CD8-positive, alpha-beta memory T cell (primary cell): ENCODE results near the gene NUTM1. TPM values are rescaled to one million over a fixed set of nuclear protein-coding genes. Genes with fewer than 3 reads are reported as not detected.

Experiments used
- CTCF ChIA-PET: fragments of 350-600 bp; sonication (Branson Sonifier 250); formaldehyde crosslinking; loops from one replicate; lab custom pipeline; 2021; ENCODE audit warnings: antibody characterized with exemption; lab: Charles Lee
- POLR2A ChIA-PET: fragments of 350-600 bp; sonication (Branson Sonifier 250); formaldehyde crosslinking; loops from one replicate; lab custom pipeline; 2021; ENCODE audit warnings: antibody characterized with exemption; lab: Charles Lee
- DNase-seq, 5 donors: peaks; one replicate each; pipeline versions ENCODE4 v3.0.0 to v3.0.0-alpha.2; 2020 to 2022; ENCODE audit warnings: mixed read lengths in 1 of 5
- H3K27ac ChIP-seq: one replicate; pipeline ENCODE4 v1.7.0; 2013; ENCODE audit warnings: low read depth, mild to moderate bottlenecking, low read length, moderate library complexity
- H3K27me3 ChIP-seq: 2 replicates; pipeline ENCODE4 v1.7.0; 2013; ENCODE audit warnings: low read length, mild to moderate bottlenecking; ENCODE audit not compliant: insufficient read depth, poor library complexity, severe bottlenecking
- H3K36me3 ChIP-seq: 2 replicates; pipeline ENCODE4 v1.7.0; 2013; ENCODE audit warnings: mild to moderate bottlenecking, low read length, moderate library complexity; ENCODE audit not compliant: insufficient read depth
- H3K4me1 ChIP-seq: 2 replicates; pipeline ENCODE4 v1.7.0; 2013; ENCODE audit warnings: mild to moderate bottlenecking, low read length, moderate library complexity; ENCODE audit not compliant: insufficient read depth
- H3K4me3 ChIP-seq: 2 replicates; pipeline ENCODE4 v1.7.0; 2013; ENCODE audit warnings: mild to moderate bottlenecking, low read length
- H3K9me3 ChIP-seq: 2 replicates; pipeline ENCODE4 v1.7.0; 2013; ENCODE audit warnings: mild to moderate bottlenecking, low read length
- H3K27ac Mint-ChIP-seq, 8 donors: one replicate each; pipeline ENCODE4 v1.8.0; 2020 to 2021; ENCODE audit warnings: mixed read lengths in 8 of 8, mild to moderate bottlenecking in 6 of 8, inconsistent platforms in 3 of 8, moderate library complexity in 3 of 8
- H3K27me3 Mint-ChIP-seq, 2 donors: one replicate each; pipeline ENCODE4 v1.8.0; 2020 to 2021; ENCODE audit warnings: mixed read lengths in 2 of 2, mild to moderate bottlenecking in 1 of 2, moderate library complexity in 1 of 2
- H3K36me3 Mint-ChIP-seq, 3 donors: one replicate each; pipeline ENCODE4 v1.8.0; 2020 to 2021; ENCODE audit warnings: mixed read lengths in 3 of 3, inconsistent platforms in 1 of 3, mild to moderate bottlenecking in 1 of 3
- H3K4me1 Mint-ChIP-seq, 3 donors: one replicate each; pipeline ENCODE4 v1.8.0; 2020 to 2021; ENCODE audit warnings: mixed read lengths in 3 of 3, inconsistent platforms in 1 of 3, mild to moderate bottlenecking in 1 of 3
- H3K4me3 Mint-ChIP-seq, 7 donors: one replicate each; pipeline ENCODE4 v1.8.0; 2020 to 2021; ENCODE audit warnings: mixed read lengths in 7 of 7, mild to moderate bottlenecking in 6 of 7, moderate library complexity in 4 of 7, inconsistent platforms in 2 of 7
- H3K9me3 Mint-ChIP-seq, 5 donors: one replicate each; pipeline ENCODE4 v1.8.0; 2020 to 2022; ENCODE audit warnings: mixed read lengths in 5 of 5, mild to moderate bottlenecking in 3 of 5, moderate library complexity in 2 of 5, inconsistent platforms in 1 of 5
- polyA plus RNA-seq: library from polyadenylated mRNA; unstranded; fragments of 300-500 nt; fragmentation: Illumina TruSeq; gene quantifications from one replicate; pipeline ENCODE4 v1.2.3, GENCODE V29; 2021
- total RNA-seq, 2 experiments: library from RNA; stranded (reverse); gene quantifications; one replicate each; pipeline ENCODE4 v1.2.3, GENCODE V29; 2021

Gene NUTM1
- total and polyA plus RNA-seq, 3 experiments from 2014 or later = not detected

DNA sequence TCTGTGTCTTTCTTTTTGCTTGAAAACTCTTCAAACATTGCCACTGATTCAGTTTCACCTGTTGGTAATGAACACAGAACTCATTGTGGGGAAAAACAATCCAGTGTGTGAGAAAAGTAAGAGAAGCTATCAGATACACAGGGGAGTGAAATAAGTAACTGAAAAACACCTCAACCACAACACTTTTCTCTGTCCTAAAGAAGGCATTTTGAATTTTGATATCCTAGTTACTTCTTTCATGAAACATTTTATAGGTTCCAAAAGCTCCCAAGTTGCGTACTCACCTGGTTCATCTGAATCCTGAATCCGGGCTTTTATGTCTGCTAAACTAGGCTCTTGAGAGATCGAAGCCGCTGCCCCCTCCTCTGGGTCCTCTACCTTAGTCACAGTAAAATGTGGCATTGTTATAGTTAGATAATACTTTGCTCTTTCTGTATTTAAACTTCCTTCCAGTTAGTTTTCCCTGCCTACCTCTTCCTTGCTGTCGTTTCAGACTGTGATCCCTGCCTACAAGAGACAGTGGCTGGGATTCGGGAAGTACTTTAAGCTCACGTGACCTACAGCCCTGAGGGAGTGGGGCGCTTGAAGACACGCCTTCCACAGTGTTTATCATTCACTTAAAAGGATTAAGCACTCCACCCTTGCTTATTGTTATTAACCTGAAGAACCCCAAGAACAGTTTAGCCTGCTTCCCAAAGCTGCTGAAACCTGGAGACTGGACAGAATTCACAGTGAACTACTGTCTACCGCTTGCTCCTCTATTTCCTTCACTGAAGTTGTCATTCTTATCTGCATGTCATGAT, 24.6 kb upstream of the NUTM1 start:
- H3K4me1 ChIP-seq = peaks cover 11% of the 10 kb centered on the region
- DNase-seq = peak in 1 of 5 donors; percentile 39

DNA sequence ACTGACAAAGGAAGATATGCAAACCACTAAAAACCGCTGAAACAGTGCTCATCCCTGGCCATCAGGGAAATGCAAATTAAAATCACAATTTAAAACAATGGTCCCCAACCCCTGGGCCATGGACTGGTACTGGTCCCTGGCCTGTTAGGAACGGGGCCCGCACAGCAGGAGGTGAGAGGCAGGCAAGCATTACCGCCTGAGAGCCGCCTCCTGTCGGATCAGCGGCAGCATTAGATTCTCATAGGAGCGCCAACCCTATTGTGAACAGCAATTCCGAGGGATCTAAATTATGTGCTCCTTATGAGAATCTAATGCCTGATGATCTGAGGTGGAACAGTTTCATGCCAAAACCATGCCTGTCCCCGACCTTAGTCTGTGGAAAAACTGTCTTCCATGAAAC, 19.9 kb upstream of the NUTM1 start:
- H3K4me1 ChIP-seq = peaks cover 18% of the 10 kb centered on the region

More for the DNA sequence above, 24.6 kb upstream of the NUTM1 start:
- CTCF ChIA-PET = interaction anchor here (0.7 to 2.4 kb wide), 6 partner anchors 10 to 49 kb away, joined by 3 to 14 read pairs (median 3); partner anchors contain the start of genes LPCAT4, NOP10, NUTM1 and SLC12A6
- Mint-ChIP-seq H3K4me1 (peaks cover 34 to 60% (median 51%) of the 10 kb centered on the region in 3 donors), H3K36me3 (peaks cover 10 to 19% (median 10%) of the 10 kb centered on the region in 3 donors), H3K27me3 (no peaks in the 10 kb centered on the region), H3K4me3 (peak overlapping the region; percentile 77 to 97 (median 92)), H3K9me3 (no peaks in the 10 kb centered on the region), H3K27ac (peak overlapping the region in 7 of 8 donors; percentile 76 to 98 (median 90))
- Histone ChIP-seq H3K4me3 (peak overlapping the region; percentile 57), H3K27ac (no peak overlapping the region), H3K36me3 (no peaks in the 10 kb centered on the region), H3K9me3 (no peaks in the 10 kb centered on the region), H3K27me3 (no peaks in the 10 kb centered on the region)
- POLR2A ChIA-PET = interaction anchor here (1.0 to 2.6 kb wide), 2 partner anchors 10 to 19 kb away, joined by 4 to 13 read pairs; partner anchors contain the start of gene SLC12A6

DNA sequence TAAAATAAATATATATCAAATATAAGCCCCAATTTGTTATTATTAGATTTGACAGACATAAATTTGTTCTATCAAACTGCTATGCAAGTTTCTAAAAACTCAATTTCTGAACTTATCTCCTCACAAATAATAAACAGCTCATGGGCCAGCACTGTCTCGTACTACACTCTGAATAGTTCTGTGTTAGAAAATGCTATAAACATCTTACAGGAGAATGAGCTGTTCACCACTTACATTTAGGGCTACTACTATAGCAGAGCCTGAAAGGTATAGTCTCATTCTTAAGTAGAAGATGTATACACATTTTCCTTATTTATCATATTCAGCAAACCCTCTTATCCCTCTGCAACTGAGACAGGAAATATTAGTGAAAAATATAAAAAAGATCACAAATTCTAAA, 18.2 kb upstream of the NUTM1 start:
- no peak overlapping the region for H3K27ac ChIP-seq
- no peaks in the 10 kb centered on the region for H3K9me3 Mint-ChIP-seq

More for the DNA sequence above, 19.9 kb upstream of the NUTM1 start:
- H3K36me3 Mint-ChIP-seq = peaks cover 0 to 7% (median 2%) of the 10 kb centered on the region in 3 donors
- Histone ChIP-seq H3K4me3 (no peak overlapping the region), H3K27me3 (no peaks in the 10 kb centered on the region), H3K27ac (no peak overlapping the region), H3K36me3 (no peaks in the 10 kb centered on the region), H3K9me3 (no peaks in the 10 kb centered on the region)
- POLR2A ChIA-PET = interaction anchor here (1.3 kb wide), 1 partner anchor 14 kb away, joined by 3 read pairs; the partner anchor contains the start of gene SLC12A6
- H3K9me3 Mint-ChIP-seq = no peaks in the 10 kb centered on the region
- H3K27me3 Mint-ChIP-seq = no peaks in the 10 kb centered on the region
- H3K27ac Mint-ChIP-seq = peak overlapping the region in 1 of 8 donors; percentile 29
- CTCF ChIA-PET = no interaction called here
- no peak for DNase-seq
- H3K4me1 Mint-ChIP-seq = peaks cover 27 to 52% (median 51%) of the 10 kb centered on the region in 3 donors
- peak overlapping the region in 1 of 7 donors; percentile 40 for H3K4me3 Mint-ChIP-seq

DNA sequence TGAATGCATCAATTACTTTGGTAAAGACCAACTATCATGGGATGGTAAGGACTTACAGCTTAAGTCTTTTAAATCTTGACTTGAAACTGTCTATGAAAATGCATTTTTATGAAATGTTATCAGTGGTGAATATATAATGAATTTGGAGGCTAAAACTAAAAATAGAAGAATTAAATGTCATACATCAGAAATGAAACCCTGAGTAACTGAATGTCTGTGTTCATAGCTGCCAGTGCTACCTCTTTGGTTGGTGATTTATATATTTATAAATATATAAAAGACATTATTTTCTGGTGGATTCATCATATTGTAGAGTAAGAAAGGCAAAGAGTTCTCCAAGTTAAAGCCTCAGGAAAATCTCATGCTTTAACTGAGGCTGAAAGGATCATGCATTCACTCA, 17.7 kb upstream of the NUTM1 start:
- Histone ChIP-seq H3K4me3 (no peak overlapping the region), H3K4me1 (peaks cover 32% of the 10 kb centered on the region), H3K36me3 (no peaks in the 10 kb centered on the region), H3K27ac (no peak overlapping the region), H3K27me3 (no peaks in the 10 kb centered on the region), H3K9me3 (no peaks in the 10 kb centered on the region)
- Mint-ChIP-seq H3K36me3 (peaks cover 0 to 4% (median 2%) of the 10 kb centered on the region in 3 donors), H3K27ac (peak overlapping the region in 1 of 8 donors; percentile 19), H3K27me3 (no peaks in the 10 kb centered on the region), H3K4me1 (peaks cover 30 to 56% (median 55%) of the 10 kb centered on the region in 3 donors), H3K4me3 (no peak overlapping the region), H3K9me3 (no peaks in the 10 kb centered on the region)
- DNase-seq = no peak
- POLR2A ChIA-PET = no interaction called here
- CTCF ChIA-PET = interaction anchor here (1.1 to 1.2 kb wide), 3 partner anchors 21 to 84 kb away, joined by 3 to 6 read pairs (median 4); partner anchors contain the start of gene LPCAT4

More for the DNA sequence above, 18.2 kb upstream of the NUTM1 start:
- Mint-ChIP-seq H3K4me1 (peaks cover 29 to 56% (median 55%) of the 10 kb centered on the region in 3 donors), H3K36me3 (peaks cover 0 to 4% (median 2%) of the 10 kb centered on the region in 3 donors), H3K27me3 (no peaks in the 10 kb centered on the region), H3K27ac (no peak overlapping the region), H3K4me3 (no peak overlapping the region)
- POLR2A ChIA-PET = interaction anchor here (0.5 kb wide), 1 partner anchor 11 kb away, joined by 4 read pairs; no protein-coding TSS in a partner anchor
- H3K27me3 ChIP-seq = no peaks in the 10 kb centered on the region
- CTCF ChIA-PET = interaction anchor here (1.2 kb wide), 2 partner anchors 21 to 83 kb away, joined by 3 to 4 read pairs; no protein-coding TSS in a partner anchor
- no peaks in the 10 kb centered on the region for H3K36me3 ChIP-seq
- H3K4me3 ChIP-seq = no peak overlapping the region
- H3K4me1 ChIP-seq = peaks cover 28% of the 10 kb centered on the region
- no peaks in the 10 kb centered on the region for H3K9me3 ChIP-seq
- DNase-seq = no peak

DNA sequence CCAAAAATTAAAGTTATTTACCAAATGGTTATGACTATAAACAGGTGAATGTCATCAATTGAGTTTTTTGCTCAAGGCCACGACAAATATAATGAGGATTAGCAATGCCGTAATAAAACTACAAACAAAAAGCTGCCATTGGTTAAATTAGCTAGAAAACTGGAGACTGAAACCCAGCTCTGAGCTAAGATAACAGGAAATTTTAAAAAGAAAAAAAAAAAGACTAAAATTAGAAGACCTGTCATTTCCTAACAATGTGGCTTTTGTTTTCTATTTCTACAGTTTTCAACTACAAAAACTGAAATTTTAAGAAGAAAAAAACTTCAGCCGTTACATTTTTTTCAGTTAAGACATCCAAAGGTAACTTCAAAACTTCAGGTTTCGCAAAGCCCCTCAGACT, 15.2 kb upstream of the NUTM1 start:
- Mint-ChIP-seq H3K4me1 (peaks cover 44 to 72% (median 71%) of the 10 kb centered on the region in 3 donors), H3K27me3 (no peaks in the 10 kb centered on the region), H3K9me3 (no peaks in the 10 kb centered on the region), H3K4me3 (peak overlapping the region in 3 of 7 donors; percentile 7 to 51 (median 49)), H3K27ac (peak overlapping the region in 5 of 8 donors; percentile 11 to 59 (median 40)), H3K36me3 (peaks cover 0 to 4% (median 0%) of the 10 kb centered on the region in 3 donors)
- POLR2A ChIA-PET = interaction anchor here (0.6 to 2.7 kb wide), 7 partner anchors 7 to 226 kb away, joined by 3 to 21 read pairs (median 3); partner anchors contain the start of genes LPCAT4 and SLC12A6
- H3K4me1 ChIP-seq = peaks cover 54% of the 10 kb centered on the region
- no peak overlapping the region for H3K27ac ChIP-seq
- no peaks in the 10 kb centered on the region for H3K9me3 ChIP-seq
- CTCF ChIA-PET = interaction anchor here (0.9 to 4.4 kb wide), 8 partner anchors 8 to 256 kb away, joined by 3 to 28 read pairs (median 4); partner anchors contain the start of genes GOLGA8B, LPCAT4, NOP10 and NUTM1
- H3K4me3 ChIP-seq = peak overlapping the region; percentile 18
- H3K36me3 ChIP-seq = no peaks in the 10 kb centered on the region
- DNase-seq = no peak
- no peaks in the 10 kb centered on the region for H3K27me3 ChIP-seq

DNA sequence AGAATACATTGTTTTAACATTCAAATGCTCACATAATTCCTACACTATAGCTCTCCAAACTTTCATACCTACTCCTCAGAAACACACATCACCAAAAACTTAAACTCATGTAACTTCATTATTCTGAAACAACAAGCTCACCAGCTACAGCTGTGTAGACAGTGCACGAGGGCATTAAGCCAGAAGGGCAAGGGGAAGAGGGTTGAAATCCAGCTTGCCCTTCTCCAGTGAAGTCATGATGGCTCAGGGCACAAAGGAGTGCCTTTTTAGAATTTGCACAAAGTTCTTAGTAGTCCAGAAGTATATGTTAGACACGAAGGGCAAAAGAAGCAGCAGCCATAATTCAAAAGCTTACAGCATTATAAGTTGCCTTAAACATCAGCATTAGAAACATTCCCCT, 14.1 kb upstream of the NUTM1 start:
- ChIA-PET CTCF (interaction anchor here (1.2 to 4.4 kb wide), 7 partner anchors 9 to 87 kb away, joined by 3 to 28 read pairs (median 6); partner anchors contain the start of genes LPCAT4, NOP10, NUTM1 and SLC12A6), POLR2A (interaction anchor here (1.2 to 2.7 kb wide), 3 partner anchors 8 to 37 kb away, joined by 4 to 21 read pairs (median 13); partner anchors contain the start of genes LPCAT4 and SLC12A6)
- H3K4me1 ChIP-seq = peaks cover 65% of the 10 kb centered on the region
- H3K9me3 ChIP-seq = no peaks in the 10 kb centered on the region
- peak overlapping the region in 7 of 8 donors; percentile 15 to 76 (median 60) for H3K27ac Mint-ChIP-seq
- no peaks in the 10 kb centered on the region for H3K27me3 ChIP-seq
- no peaks in the 10 kb centered on the region for H3K36me3 ChIP-seq
- H3K27me3 Mint-ChIP-seq = no peaks in the 10 kb centered on the region
- peak overlapping the region; percentile 24 to 51 (median 37) for H3K4me3 Mint-ChIP-seq
- peaks cover 0 to 3% (median 0%) of the 10 kb centered on the region in 3 donors for H3K36me3 Mint-ChIP-seq
- H3K27ac ChIP-seq = no peak overlapping the region
- H3K9me3 Mint-ChIP-seq = no peaks in the 10 kb centered on the region
- peaks cover 49 to 82% (median 79%) of the 10 kb centered on the region in 3 donors for H3K4me1 Mint-ChIP-seq
- no peak for DNase-seq
- no peak overlapping the region for H3K4me3 ChIP-seq

DNA sequence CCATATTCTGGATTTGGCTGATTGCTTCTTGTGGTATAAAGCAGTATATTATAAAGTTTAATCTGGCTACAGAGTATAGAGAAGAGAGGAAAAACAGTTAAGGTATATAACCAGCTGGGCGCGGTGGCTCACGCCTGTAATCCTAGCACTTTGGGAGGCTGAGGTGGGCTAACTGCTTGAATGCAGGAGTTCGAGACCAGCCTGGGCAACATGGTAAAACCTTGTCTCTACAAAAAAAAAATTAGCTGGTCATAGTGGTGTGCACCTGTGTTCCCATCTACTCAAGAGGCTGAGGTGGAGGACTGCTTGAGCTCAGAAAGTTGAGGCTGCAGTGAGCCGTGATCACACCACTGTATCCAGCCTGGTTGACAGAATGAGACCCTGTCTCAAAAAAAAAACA, 12.8 kb upstream of the NUTM1 start:
- Histone ChIP-seq H3K27me3 (no peaks in the 10 kb centered on the region), H3K4me3 (no peak overlapping the region), H3K27ac (no peak overlapping the region), H3K9me3 (no peaks in the 10 kb centered on the region), H3K4me1 (peaks cover 70% of the 10 kb centered on the region), H3K36me3 (no peaks in the 10 kb centered on the region)
- Mint-ChIP-seq H3K36me3 (peaks cover 0 to 3% (median 0%) of the 10 kb centered on the region in 3 donors), H3K27me3 (no peaks in the 10 kb centered on the region), H3K4me3 (no peak overlapping the region), H3K4me1 (peaks cover 59 to 89% (median 87%) of the 10 kb centered on the region in 3 donors), H3K27ac (peak overlapping the region in 7 of 8 donors; percentile 0 to 61 (median 36)), H3K9me3 (no peaks in the 10 kb centered on the region)
- ChIA-PET POLR2A (no interaction called here), CTCF (interaction anchor here (1.2 to 4.4 kb wide), 4 partner anchors 13 to 37 kb away, joined by 3 to 28 read pairs (median 6); partner anchors contain the start of genes LPCAT4, NOP10 and NUTM1)
- DNase-seq = no peak
